ENCODE measurements around the gene PGBD1.
"Not testable (repeated sequence)": the region's sequence is repeated elsewhere in the genome, so short reads cannot be mapped to it uniquely, and the experiment has no call there.

Gene PGBD1

DNA sequence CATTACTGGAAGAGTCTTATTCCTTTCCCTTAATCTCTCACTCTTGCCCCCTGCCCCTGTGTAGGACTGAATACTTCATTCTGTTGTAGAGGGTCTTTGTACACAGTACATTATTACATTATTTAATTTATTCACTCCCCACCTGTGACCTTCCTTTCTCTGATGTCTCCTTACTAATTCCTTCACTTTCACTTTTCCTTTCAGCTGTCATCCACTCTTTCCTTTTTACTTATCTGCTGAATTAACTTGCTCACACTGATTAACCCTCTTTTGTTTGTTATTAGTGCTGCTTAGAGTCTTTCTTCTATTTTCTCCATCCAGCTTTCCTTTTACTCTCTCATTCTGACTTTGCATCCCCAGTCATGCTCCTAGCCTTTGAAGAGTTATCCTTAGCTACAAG, 6.5 kb upstream of the PGBD1 start:
- DNase-seq = no peak

DNA sequence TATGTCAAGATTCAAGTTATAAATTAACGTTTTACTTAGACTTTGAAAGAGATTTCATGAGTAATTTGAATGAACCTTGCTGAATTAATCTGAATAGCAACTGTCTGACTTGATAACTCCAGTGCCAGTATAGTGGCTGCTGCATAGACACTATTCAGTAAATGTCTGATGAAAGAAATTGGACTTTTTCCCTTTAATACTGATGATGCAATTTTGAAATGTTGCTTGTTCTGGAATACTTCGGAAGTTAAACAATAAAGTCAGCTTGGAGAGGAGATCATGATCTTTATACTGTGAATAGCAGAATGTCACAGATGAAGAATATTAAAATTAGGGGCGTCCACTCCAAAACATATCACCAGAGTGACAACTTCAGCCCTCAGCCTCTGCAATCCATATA, 3.6 kb upstream of the PGBD1 start:
- DNase-seq = no peak

DNA sequence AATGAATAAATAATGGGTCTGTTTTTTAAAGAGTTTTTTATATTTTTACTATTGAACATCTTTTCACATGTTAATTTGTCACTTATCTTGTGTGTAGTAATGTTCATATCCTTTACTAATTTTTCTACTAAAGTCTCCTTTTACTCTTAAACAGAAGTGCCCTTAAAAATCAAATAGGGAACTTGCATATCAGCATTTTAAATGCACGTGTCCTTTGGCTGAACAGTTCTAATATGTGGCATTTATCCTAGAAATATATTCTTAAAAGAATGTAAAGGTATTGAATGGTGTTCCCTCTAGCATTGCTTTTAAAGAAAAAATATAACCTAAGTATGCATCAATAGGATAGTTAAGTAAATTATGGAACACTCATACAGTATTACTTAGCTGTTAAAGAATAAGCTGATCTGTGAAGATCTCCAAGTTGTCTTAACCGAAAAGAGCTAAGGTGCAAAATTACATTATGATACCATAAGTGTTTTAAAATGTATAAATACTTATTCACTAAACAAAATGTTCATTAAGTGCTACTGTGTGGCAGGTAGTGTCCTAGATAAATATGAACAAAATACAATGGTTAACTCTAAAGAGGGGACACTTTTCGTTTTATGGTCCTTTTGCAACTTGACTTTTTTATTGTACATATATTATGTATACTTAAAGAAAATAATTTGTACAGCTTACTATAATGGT, 631 bp upstream of the PGBD1 start:
- DNase-seq = no peak

DNA sequence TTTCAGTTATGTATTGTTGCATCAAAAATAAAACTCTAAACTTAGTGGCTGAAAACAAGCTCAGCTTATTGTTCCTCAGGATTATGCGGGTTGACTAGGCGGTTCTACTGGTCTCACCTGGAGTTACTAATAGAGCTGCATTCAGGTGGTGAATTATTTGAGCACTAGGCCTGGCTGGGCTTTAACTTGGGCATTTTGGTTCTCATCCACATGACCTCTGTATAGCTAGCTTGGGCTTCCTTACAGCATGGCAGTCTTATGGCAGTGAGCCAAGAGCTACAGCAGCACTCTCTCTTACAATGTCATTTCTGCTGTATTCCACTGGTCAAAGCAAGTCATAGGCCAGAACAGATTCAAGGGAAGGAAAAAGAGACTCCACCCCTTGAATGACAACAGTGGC, 1.6 kb downstream of the PGBD1 start:
- DNase-seq = no peak

DNA sequence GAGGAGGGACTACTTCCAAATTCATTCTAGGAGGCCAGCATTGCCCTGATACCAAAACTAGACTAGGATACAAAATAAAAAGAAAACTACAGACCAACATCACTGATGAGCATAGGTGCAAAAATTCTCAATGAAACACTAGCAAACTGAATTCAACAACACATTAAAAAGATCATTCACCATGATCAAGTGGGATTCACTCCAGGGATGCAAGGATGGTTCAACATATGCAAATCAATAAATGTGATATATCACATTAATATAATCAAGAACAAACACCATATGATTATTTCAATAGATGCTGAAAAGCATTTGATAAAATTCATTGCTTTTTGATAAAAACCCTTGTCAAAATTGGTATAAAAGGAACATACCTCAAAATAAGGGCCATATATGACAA, 10.2 kb downstream of the PGBD1 start:
- DNase-seq = no peak

DNA sequence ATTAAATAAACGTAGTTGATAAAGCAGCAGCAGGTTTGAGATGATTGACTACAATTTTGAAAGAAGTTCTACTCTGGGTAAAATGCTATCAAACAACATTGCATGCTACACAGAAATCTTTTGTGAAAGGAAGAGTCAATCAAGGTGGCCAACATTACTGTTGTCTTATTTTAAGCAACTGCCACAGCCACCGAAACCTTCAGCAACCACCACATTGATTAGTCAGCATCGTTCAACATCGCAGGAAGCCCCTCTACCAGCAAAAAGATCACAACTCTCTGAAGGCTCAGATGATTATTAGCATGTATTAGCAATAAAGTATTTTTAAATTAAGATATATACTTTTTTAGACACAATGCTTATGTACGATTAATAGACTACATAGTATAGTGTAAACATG, 14.0 kb downstream of the PGBD1 start:
- DNase-seq = no peak

DNA sequence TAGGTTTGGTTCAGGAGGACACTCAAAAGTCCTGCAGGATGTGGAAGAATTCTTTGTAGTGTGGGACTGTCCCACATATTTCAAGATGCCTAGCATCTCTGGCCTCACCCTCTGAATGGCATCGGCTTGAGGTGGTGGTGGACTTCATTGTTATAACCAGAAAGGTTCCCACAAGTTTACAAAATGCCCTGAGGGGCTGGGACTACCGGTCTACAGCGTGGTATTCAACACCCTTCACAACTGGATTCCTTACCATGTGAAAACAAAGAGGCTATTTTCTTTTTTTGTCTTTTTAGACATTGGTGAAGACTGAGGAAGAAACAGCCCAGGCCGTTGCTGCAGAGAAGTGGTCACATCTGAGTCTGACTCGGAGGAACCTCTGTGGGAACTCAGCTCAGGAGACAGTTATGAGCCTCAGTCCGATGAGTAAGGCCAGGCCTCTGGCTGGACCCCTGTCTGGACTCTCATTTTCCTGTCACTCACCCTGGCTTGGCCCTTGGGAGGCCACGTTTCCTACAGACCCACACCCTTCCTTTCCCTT, 15.2 kb downstream of the PGBD1 start:
- DNase-seq = no peak

DNA sequence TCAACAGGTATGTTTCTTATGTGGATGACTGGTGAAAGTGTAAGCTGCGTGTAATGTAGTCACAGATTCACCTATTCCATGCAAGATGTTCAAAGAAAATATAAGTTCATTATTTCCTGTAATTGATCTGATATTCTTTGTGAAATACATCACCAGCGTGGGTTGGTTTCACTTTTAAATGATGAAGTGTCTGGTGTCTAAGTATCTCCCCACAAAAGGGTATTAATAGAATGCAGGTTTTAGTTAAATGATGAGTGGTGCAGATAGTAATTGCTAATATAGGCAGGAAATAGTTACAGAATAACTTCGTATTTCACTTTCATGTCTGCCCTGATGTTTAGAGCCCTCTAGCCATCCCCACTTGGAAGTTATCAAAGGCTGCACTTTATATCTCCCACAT, 22.2 kb downstream of the PGBD1 start:
- DNase-seq = no peak

DNA sequence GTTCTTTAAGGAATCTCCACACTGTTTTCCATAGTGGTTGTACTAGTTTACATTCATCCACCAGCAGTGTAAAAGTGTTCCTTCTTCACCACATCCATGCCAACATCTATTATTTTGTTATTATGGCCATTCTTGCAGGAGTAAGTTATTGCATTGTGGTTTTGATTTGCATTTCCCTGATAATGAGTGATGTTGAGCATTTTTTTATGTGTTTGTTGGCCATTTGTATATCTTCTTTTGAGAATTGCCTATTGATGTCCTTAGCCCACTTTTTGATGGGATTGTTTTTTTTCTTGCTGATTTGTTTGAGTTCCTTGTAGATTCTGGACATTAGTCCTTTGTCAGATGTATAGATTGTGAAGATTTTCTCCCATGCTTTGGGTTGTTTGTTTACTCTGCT, 25.0 kb downstream of the PGBD1 start:
- DNase-seq = not testable (repeated sequence)

DNA sequence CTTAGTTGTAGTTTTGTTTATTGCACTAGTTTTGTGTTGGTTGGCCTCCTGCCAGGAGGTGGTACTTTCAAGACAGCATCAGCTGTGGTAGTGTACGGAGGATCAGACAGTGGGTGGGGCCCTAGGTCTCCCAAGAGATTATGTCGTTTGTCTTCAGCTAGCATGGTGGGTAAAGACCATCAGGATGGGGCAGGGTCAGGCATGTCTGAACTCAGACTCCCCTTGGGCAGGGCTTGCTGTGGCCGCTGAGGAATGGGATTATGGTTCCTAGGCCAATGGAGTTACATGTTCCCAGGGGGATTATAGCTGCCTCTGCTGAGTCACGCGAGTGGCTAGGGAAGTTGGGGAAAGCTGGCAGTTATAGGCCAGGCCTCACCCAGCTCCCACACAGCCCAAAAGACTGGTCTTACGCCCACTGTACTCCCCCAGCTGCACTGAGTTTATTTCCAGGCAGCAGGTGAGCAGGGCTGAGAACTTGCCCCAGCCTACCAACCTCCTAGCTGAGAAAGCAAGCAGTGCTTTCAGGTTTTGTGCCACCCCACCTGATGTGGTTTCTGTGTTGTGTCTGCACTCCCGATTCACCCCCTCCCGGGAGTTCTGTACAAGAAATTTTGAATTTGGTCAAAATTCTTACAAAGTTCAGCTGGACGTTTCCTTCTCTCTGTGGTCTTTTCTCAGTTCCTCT, 29.9 kb downstream of the PGBD1 start:
- no peak for DNase-seq

DNA sequence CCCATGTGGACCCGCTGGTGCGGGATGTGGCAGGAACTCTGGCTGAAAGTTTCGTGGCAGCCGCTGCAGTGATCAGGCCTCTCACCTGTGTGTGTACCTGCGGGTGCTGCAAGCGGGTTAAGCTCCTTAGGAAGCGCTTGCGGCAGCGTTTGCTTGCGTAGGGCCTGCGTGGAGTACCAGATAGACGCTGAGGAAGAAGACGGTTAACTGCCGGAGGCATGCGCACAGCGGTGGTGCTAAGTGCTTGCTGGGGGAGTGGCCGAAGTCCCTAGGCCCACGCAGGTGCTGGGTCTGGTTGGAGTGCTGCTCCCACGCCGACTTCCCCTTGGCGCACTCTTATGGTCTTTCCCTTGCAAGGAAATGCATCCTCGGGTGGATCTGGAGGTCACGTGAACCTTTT, 31.6 kb downstream of the PGBD1 start:
- DNase-seq = no peak

DNA sequence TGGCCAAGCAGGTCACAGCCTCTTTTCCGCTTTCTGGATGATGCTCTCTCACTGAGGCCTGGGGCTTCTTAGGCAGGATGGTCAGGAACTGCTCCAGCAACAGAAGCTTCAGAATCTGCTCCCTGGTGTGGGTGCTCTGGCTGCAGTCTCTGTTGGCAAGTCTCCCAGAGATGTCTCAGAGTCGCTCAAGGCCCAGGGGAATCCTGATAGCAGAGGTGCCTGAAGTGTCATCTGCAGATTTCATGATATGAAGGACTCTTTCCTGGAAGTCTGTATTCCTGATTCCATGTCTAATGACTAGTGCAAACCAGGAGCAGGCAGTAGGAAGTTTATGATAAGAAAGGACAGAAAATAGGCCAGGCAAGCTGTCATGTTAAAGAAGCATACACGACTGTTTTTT, 34.3 kb downstream of the PGBD1 start:
- no peak for DNase-seq

DNA sequence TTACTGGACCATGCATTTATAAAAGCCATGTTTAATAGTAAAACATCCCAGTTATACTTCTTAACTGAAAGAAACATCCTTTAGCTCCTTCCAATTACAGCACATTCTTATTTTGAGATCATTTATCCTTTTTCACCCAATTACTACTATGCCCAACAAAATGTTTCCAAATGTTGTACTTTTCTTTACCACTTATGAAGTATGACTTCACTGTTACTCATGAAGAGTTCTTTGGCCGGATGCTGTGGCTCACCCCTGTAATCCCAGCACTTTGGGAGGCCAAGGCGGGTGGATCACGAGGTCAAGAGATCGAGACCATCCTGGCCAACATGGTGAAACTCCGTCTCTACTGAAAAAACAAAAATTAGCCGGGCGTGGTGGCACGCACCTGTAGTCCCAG, 36.5 kb downstream of the PGBD1 start:
- DNase-seq = not testable (repeated sequence)

DNA sequence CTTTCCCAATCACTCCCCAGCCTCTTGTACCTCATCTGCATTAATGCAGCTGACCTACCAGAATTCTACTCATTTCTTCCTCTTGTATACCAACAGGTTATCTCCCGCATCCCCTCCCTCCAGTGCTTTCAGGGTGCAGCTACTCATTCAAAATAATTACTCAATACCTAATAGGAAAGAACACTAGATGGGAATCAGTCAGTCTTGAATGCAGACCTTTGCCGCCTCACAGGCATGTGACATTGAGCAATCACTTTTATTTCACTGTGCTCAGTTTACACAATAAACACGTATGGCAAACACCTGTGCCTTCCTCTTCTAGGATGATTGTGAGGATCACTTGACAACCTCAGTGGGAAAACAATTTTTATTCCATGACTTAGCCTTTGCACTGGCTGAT, 41.3 kb downstream of the PGBD1 start:
- DNase-seq = no peak

DNA sequence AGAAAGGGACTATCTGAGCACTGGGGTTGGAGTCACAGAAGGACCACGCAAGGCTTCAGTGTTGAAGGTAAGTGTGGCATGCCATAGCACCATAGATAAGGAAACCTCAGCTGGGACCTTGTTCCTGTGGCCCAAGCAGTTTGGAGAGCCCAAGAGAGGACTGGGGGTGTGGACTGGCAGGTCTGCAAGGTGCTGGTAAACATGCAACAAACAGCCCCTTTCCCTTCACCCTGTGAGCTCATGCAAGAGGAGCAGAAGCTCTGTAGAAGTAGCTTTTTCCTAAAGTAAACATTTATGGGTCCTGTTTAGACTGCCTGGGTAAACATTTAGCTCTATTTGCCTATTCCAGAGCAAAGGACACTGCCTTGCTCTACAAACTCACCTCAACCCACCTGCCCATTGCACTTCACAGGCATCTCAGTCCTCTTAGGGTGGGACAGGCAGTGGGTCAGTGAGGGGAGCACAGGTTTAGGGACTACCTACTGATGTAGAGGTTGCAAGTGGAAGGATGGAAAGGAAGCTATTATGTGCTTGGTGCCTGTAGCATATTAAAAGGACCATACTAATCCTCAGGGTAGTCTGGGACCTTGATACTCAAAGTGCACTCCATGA, 42.5 kb downstream of the PGBD1 start:
- DNase-seq = no peak

DNA sequence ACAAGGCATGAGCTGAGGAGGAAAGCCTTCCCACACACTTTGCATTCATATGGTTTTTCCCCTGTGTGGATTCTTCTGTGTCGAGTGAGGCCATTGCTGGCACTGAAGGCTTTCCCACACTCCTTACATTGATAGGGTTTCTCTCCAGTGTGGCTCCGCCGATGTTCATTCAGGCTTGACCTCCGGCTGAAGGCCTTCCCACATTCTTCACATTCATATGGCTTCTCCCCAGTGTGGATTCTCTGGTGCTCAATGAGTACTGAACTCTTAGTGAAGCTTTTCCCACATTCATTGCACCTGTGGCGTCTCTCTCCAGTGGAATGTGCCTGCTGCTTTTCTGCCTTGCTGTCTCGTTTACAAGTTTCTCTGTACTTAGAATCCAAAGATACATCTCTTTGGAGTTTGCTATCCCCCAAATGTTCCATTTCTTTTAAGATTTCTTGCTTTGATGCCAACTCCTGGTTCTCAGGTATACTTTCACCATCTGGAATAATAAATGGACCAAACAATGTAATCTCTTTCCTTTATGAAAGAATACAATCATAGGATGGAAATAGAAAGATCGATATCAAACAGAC, 45.1 kb downstream of the PGBD1 start:
- DNase-seq = no peak

DNA sequence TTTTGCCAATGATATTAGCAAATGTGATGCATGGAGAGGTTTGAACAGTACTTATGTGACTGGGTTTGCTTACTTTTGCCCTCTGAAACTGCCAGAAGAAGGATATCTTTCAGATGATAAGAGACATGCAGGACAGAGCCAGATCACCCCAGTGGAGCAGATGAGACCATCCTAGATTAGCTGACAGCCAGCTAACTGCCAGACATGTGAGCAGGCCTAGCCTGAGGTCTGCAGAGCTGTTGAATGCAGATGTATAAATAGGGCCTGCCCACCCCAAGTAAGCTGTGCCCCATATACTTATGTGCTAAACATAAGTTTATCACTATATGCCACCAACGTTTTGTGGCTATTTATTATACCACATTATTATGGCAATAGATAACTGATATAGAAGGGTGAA, 48.7 kb downstream of the PGBD1 start:
- DNase-seq = no peak

DNA sequence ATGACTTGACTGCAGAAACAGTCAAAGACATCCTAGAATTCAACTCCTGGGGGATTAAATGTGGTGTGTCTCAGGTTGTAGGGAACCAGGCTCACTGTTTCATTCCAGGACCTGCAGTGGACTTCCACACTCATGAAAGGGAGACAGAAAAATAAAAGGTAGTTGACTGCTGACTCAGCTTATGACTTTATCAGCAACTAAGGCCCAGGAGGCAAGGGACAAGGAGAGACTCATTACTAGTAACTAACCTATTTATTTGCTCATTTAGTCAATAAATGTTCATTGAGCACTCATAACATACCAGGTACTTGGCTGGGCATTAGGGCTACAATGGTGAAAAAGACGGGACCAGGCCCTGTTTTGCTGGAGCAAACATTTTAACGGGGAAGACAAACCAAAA, 51.7 kb downstream of the PGBD1 start:
- no peak for DNase-seq

DNA sequence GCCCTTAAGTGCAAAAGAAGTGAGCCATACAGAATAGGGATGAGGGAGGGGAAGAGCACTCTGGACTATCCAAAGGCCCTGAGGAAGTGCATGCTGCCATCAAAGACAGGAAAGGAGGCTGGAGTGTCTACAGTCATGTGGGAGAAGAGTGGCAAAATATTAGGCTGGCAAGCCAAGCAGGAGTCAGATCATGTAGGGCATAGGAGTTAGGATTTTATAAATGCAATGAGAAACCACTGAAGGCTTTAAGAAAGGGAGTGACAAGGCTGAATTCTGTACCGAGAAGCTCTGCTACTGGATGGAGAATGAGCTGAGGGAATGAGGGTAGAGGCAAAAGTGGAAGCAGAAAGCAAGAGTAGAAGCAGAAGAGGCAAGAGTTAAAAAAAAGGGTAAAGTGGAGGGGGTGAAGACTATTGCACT, 52.2 kb downstream of the PGBD1 start:
- DNase-seq = no peak

DNA sequence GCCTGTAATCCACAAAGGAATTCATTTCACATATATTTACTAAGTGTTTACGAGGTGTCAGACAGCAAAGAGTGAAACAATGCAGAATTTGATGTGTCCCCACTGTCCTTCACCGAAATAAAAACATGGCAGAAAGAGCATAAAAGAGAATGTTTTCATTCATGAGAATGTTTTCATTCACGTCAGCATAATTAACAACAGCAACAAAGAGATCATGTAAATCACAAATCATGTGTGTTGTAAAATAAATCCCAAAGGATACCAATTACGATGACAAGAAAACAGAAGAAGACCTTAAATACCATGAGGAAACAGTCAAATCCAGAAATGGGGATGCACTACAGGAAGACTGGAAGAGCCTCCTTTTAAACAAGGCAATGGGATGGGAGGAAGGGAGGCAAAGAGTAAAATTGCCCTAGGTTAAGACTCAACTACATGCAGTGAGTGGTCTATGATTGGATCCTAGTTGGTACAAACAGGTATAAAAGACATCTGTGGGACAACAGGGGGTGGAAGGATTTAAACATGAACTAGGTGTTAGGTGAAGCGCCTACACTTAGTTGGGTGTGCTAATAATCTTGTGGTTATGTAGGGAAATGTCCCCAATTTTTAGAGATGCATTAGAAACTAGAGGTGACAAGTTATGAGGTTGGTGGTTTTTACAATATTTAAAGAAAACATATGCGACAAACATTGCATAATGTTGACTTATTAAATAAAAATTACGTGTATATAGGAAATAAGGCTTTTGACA, 53.1 kb downstream of the PGBD1 start:
- no peak for DNase-seq

DNA sequence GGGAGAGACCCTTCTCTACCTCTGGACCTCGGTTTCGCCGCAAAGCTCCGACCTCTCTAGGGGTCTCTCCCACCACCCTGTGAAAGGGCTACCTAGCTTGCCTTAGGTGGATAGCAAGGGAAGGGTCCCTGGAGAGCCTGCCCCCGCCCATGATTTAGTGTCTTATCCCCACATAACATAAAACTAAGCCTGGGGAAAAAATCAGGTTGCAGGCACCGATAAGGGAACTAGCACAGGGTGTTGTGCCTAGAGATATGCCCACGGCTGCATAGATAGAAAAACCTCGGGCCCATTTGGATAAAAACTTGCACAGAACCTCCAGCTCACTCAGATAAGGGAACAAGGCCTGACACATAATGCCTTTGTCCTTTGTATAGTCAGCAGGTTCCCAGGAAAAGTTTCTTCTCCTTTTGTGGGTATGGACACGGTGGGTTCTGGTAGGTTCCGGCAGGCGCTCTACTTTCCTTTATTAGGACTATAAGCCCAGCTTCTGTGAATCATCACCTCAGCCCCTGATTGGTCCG, 53.7 kb downstream of the PGBD1 start:
- no peak for DNase-seq

DNA sequence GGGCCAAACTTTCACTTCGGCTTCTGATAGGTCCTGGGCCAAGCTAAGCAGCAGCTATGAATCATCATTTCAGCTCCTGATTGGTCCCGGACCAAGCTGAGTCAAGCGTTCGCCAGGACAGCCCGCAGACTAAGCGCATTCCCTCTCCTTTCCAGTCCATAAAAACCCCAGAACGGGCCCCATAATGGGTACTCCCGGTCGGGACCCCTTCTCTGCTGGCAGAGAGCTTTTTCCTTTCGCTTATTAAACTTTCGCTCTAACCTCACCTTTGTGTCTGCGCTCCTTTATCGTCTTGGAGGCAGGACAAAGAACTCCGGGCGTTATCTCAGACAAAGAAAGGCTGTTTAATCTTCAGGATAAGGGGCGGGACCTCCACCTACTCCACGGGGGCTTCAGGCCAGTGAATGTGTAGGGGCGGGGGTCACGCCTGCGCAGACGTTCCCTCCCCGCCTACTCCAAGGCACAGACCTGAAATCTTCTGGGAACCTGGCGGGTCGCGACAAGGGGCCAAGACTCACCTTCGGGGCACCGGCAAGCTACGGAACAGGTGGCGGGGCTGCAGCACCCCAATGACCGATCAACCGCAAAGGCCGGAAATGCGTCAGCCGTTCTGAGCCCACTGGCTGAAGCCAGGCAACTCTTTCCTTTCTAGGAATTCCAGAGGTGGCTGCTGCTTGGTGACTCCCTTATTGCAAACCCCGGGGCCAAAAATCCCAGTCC, 54.4 kb downstream of the PGBD1 start, which contains the start of gene ZSCAN31:
Gene ZSCAN31 (minus strand): TSS at position 585 of the 720 bp plus-strand sequence. CDS start 6,465 bp downstream, outside the sequence.
- DNase-seq = no peak
